HEK293 (cell line): ENCODE measurements around the gene ITGAL.
A peak's percentile ranks its signal among the peaks of the same experiment; 100 is the strongest.

Experiments
- CTCF ChIP-seq: fragments of 450-650 bp; formaldehyde crosslinking; IDR thresholded peaks from 2 replicates; pipeline ENCODE4 v1.5.1; 2016; ENCODE audit warnings: missing biosample characterization, missing genetic modification characterization
- KLF9 ChIP-seq: fragments of 450-650 bp; formaldehyde crosslinking; IDR thresholded peaks from 2 replicates; pipeline ENCODE4 v1.5.1; 2016; ENCODE audit warnings: missing biosample characterization, missing genetic modification characterization, low read depth
- MEIS1 ChIP-seq: sonication (generic); formaldehyde crosslinking; IDR thresholded peaks from 2 replicates; pipeline ENCODE4 v1.8.1; 2022; ENCODE audit warnings: missing genetic modification reagents, mild to moderate bottlenecking, borderline replicate concordance
- REPIN1 ChIP-seq: fragments of 450-650 bp; formaldehyde crosslinking; IDR thresholded peaks from 2 replicates; pipeline ENCODE4 v1.5.1; 2017; ENCODE audit warnings: missing biosample characterization, missing genetic modification characterization, low read depth
- SALL2 ChIP-seq: fragments of 450-650 bp; formaldehyde crosslinking; IDR thresholded peaks from 2 replicates; pipeline ENCODE4 v1.5.0; 2017; ENCODE audit warnings: missing biosample characterization, mild to moderate bottlenecking, missing genetic modification characterization, borderline replicate concordance
- SETDB1 ChIP-seq: IDR thresholded peaks from one replicate; pipeline ENCODE4 v1.6.1; 2017; ENCODE audit warnings: mild to moderate bottlenecking, low read length, moderate library complexity, mixed read lengths; ENCODE audit not compliant: insufficient read length
- ZBTB10 ChIP-seq: fragments of 450-650 bp; formaldehyde crosslinking; IDR thresholded peaks from 2 replicates; pipeline ENCODE4 v1.5.1; 2016; ENCODE audit warnings: missing biosample characterization, missing genetic modification characterization
- ZBTB44 ChIP-seq: fragments of 450-650 bp; IDR thresholded peaks from 2 replicates; pipeline ENCODE4 v1.5.1; 2018; ENCODE audit warnings: missing biosample characterization, mild to moderate bottlenecking, missing genetic modification characterization
- ZNF248 ChIP-seq: fragments of 450-650 bp; formaldehyde crosslinking; IDR thresholded peaks from 2 replicates; pipeline ENCODE4 v1.5.1; 2017; ENCODE audit warnings: missing biosample characterization, missing genetic modification characterization
- ZNF354C ChIP-seq: fragments of 450-650 bp; formaldehyde crosslinking; IDR thresholded peaks from 2 replicates; pipeline ENCODE4 v1.5.1; 2016; ENCODE audit warnings: missing biosample characterization, missing genetic modification characterization, low read depth, borderline replicate concordance
- ZNF510 ChIP-seq: fragments of 450-650 bp; formaldehyde crosslinking; IDR thresholded peaks from 2 replicates; pipeline ENCODE4 v1.5.1; 2018; ENCODE audit warnings: mild to moderate bottlenecking, missing genetic modification characterization, missing biosample characterization; ENCODE audit not compliant: insufficient replicate concordance
- ZNF560 ChIP-seq: fragments of 450-650 bp; formaldehyde crosslinking; IDR thresholded peaks from 2 replicates; pipeline ENCODE4 v1.5.1; 2017; ENCODE audit warnings: missing biosample characterization, missing genetic modification characterization, borderline replicate concordance
- ZNF561 ChIP-seq: fragments of 450-650 bp; IDR thresholded peaks from 2 replicates; pipeline ENCODE4 v1.5.1; 2018; ENCODE audit warnings: missing biosample characterization, missing genetic modification characterization, borderline replicate concordance
- ZNF596 ChIP-seq: fragments of 450-650 bp; IDR thresholded peaks from 2 replicates; pipeline ENCODE4 v1.5.0; 2018; ENCODE audit warnings: missing biosample characterization, mild to moderate bottlenecking, missing genetic modification characterization, moderate library complexity
- ZNF76 ChIP-seq: fragments of 450-650 bp; formaldehyde crosslinking; IDR thresholded peaks from 2 replicates; pipeline ENCODE4; 2016; ENCODE audit warnings: low read depth, missing biosample characterization, missing genetic modification characterization, borderline replicate concordance
- ZNF768 ChIP-seq: fragments of 450-650 bp; formaldehyde crosslinking; IDR thresholded peaks from 2 replicates; pipeline ENCODE4 v1.5.1; 2018; ENCODE audit warnings: missing biosample characterization, mild to moderate bottlenecking, missing genetic modification characterization
- ZNF776 ChIP-seq: fragments of 450-650 bp; formaldehyde crosslinking; IDR thresholded peaks from 2 replicates; pipeline ENCODE4 v1.5.0; 2017; ENCODE audit warnings: missing biosample characterization, missing genetic modification characterization, borderline replicate concordance
- ZNF777 ChIP-seq: fragments of 450-650 bp; formaldehyde crosslinking; IDR thresholded peaks from 2 replicates; pipeline ENCODE4 v1.5.1; 2017; ENCODE audit warnings: missing biosample characterization, missing genetic modification characterization, borderline replicate concordance
- ZNF785 ChIP-seq: fragments of 450-650 bp; formaldehyde crosslinking; IDR thresholded peaks from 2 replicates; pipeline ENCODE4 v1.5.1; 2016; ENCODE audit warnings: missing biosample characterization, missing genetic modification characterization
- ZSCAN23 ChIP-seq: fragments of 450-650 bp; formaldehyde crosslinking; IDR thresholded peaks from 2 replicates; pipeline ENCODE4 v1.5.1; 2016; ENCODE audit warnings: missing biosample characterization, missing genetic modification characterization
- TF ChIP-seq, protein P1 (sequence below): fragments of 450-650 bp; formaldehyde crosslinking; IDR thresholded peaks from 2 replicates; pipeline ENCODE4 v1.5.1; 2016; ENCODE audit warnings: missing biosample characterization, missing genetic modification characterization
- TF ChIP-seq, protein P2 (sequence below): fragments of 450-650 bp; formaldehyde crosslinking; IDR thresholded peaks from 2 replicates; pipeline ENCODE4 v1.5.1; 2016; ENCODE audit warnings: missing biosample characterization, missing genetic modification characterization
- TF ChIP-seq, protein P3 (sequence below): sonication (generic); formaldehyde crosslinking; IDR thresholded peaks from 2 replicates; pipeline ENCODE4 v1.8.1; 2022; ENCODE audit warnings: mild to moderate bottlenecking, moderate library complexity, missing genetic modification reagents
- TF ChIP-seq, protein P4 (sequence below): fragments of 450-650 bp; formaldehyde crosslinking; IDR thresholded peaks from 2 replicates; pipeline ENCODE4 v1.5.1; 2016; ENCODE audit warnings: missing biosample characterization, missing genetic modification characterization
- TF ChIP-seq, protein P5 (sequence below): fragments of 450-650 bp; formaldehyde crosslinking; IDR thresholded peaks from 2 replicates; pipeline ENCODE4 v1.5.1; 2016; ENCODE audit warnings: missing biosample characterization, missing genetic modification characterization

ITGAL gene

GRCh38 chr16:30557957-30558788, 85.6 kb downstream of the ITGAL start, which contains the start of gene ZNF764 (continued):
- peak; percentile 49; the same call in 1 of the 2 replicates for TF ChIP-seq ZBTB44 (tag by site-specific recombination)
- TF ChIP-seq ZNF768: no peak
- peak; percentile 87 for TF ChIP-seq ZNF76 (tag by site-specific recombination)
- TF ChIP-seq ZNF776 (tag by site-specific recombination): no peak
- TF ChIP-seq SALL2: no peak
- TF ChIP-seq ZNF596 (tag by site-specific recombination): no peak
- TF ChIP-seq KLF9 (tag by site-specific recombination): no peak
- TF ChIP-seq, protein P1, sequence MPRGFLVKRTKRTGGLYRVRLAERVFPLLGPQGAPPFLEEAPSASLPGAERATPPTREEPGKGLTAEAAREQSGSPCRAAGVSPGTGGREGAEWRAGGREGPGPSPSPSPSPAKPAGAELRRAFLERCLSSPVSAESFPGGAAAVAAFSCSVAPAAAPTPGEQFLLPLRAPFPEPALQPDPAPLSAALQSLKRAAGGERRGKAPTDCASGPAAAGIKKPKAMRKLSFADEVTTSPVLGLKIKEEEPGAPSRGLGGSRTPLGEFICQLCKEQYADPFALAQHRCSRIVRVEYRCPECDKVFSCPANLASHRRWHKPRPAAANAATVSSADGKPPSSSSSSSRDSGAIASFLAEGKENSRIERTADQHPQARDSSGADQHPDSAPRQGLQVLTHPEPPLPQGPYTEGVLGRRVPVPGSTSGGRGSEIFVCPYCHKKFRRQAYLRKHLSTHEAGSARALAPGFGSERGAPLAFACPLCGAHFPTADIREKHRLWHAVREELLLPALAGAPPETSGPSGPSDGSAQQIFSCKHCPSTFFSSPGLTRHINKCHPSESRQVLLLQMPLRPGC (tag by site-specific recombination): no peak
- TF ChIP-seq, protein P2, sequence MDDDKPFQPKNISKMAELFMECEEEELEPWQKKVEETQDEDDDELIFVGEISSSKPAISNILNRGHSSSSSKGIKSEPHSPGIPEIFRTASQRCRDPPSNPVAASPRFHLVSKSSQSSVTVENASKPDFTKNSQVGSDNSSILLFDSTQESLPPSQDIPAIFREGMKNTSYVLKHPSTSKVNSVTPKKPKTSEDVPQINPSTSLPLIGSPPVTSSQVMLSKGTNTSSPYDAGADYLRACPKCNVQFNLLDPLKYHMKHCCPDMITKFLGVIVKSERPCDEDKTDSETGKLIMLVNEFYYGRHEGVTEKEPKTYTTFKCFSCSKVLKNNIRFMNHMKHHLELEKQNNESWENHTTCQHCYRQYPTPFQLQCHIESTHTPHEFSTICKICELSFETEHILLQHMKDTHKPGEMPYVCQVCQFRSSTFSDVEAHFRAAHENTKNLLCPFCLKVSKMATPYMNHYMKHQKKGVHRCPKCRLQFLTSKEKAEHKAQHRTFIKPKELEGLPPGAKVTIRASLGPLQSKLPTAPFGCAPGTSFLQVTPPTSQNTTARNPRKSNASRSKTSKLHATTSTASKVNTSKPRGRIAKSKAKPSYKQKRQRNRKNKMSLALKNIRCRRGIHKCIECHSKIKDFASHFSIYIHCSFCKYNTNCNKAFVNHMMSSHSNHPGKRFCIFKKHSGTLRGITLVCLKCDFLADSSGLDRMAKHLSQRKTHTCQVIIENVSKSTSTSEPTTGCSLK: no peak
- TF ChIP-seq, protein P3, sequence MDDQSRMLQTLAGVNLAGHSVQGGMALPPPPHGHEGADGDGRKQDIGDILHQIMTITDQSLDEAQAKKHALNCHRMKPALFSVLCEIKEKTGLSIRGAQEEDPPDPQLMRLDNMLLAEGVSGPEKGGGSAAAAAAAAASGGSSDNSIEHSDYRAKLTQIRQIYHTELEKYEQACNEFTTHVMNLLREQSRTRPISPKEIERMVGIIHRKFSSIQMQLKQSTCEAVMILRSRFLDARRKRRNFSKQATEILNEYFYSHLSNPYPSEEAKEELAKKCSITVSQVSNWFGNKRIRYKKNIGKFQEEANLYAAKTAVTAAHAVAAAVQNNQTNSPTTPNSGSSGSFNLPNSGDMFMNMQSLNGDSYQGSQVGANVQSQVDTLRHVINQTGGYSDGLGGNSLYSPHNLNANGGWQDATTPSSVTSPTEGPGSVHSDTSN (CRISPR knock-in tag): no peak
- peak; percentile 92 for TF ChIP-seq ZNF510 (tag by site-specific recombination)
- TF ChIP-seq ZBTB10: no peak
- no peak for TF ChIP-seq SETDB1
- TF ChIP-seq ZNF560 (tag by site-specific recombination): no peak
- peak; percentile 50; the same call in 1 of the 2 replicates for TF ChIP-seq REPIN1 (tag by site-specific recombination)
- TF ChIP-seq MEIS1 (CRISPR knock-in tag): no peak
- peak; percentile 95 for TF ChIP-seq ZNF777
- no peak for TF ChIP-seq ZNF248 (tag by site-specific recombination)
- peak; percentile 89 for TF ChIP-seq ZNF561 (tag by site-specific recombination)
- TF ChIP-seq, protein P4, sequence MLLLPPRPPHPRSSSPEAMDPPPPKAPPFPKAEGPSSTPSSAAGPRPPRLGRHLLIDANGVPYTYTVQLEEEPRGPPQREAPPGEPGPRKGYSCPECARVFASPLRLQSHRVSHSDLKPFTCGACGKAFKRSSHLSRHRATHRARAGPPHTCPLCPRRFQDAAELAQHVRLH (tag by site-specific recombination): peak; percentile 95
- no peak for TF ChIP-seq ZNF785 (tag by site-specific recombination)
- TF ChIP-seq ZSCAN23: no peak; the same call in 1 of the 2 replicates
- peak; percentile 84 for TF ChIP-seq CTCF
- TF ChIP-seq, protein P5, sequence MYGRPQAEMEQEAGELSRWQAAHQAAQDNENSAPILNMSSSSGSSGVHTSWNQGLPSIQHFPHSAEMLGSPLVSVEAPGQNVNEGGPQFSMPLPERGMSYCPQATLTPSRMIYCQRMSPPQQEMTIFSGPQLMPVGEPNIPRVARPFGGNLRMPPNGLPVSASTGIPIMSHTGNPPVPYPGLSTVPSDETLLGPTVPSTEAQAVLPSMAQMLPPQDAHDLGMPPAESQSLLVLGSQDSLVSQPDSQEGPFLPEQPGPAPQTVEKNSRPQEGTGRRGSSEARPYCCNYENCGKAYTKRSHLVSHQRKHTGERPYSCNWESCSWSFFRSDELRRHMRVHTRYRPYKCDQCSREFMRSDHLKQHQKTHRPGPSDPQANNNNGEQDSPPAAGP (tag by site-specific recombination): peak; percentile 57
- no peak for TF ChIP-seq ZNF354C (tag by site-specific recombination)
